Progenitor cell of endocrine pancreas (in vitro differentiated cells): Measurements from ENCODE around the gene SLC6A5. TPM values are rescaled to one million over a fixed set of nuclear protein-coding genes. Genes with fewer than 3 reads are reported as not detected.
"Not testable (repeated sequence)": the region's sequence is repeated elsewhere in the genome, so short reads cannot be mapped to it uniquely, and the experiment has no call there.

Experiments
- DNase-seq: peaks from one replicate; pipeline ENCODE4 v3.0.0; 2021; ENCODE audit warnings: low spot score; ENCODE audit not compliant: unreplicated experiment
- H3K27ac Mint-ChIP-seq: 2 replicates; pipeline ENCODE4 v1.8.0; 2021; ENCODE audit warnings: mild to moderate bottlenecking, moderate library complexity, mixed read lengths
- H3K27me3 Mint-ChIP-seq: 2 replicates; pipeline ENCODE4 v1.8.0; 2021; ENCODE audit warnings: mixed read lengths
- H3K36me3 Mint-ChIP-seq: 2 replicates; pipeline ENCODE4 v1.8.0; 2022; ENCODE audit warnings: mixed read lengths; ENCODE audit not compliant: insufficient read depth
- H3K4me1 Mint-ChIP-seq: 2 replicates; pipeline ENCODE4 v1.8.0; 2021; ENCODE audit warnings: low read depth, mixed read lengths
- H3K4me3 Mint-ChIP-seq: 2 replicates; pipeline ENCODE4 v1.8.0; 2021; ENCODE audit warnings: low read depth, mild to moderate bottlenecking, moderate library complexity, mixed read lengths
- H3K9me3 Mint-ChIP-seq: 2 replicates; pipeline ENCODE4 v1.8.0; 2021; ENCODE audit warnings: low read depth, mixed read lengths
- CTCF ChIP-seq: fragments of 200-600 bp; sonication (generic); IDR thresholded peaks from one replicate; pipeline ENCODE4 v1.5.0; 2021; ENCODE audit warnings: antibody characterized with exemption, mild to moderate bottlenecking; ENCODE audit not compliant: unreplicated experiment
- total RNA-seq: library from RNA; stranded (reverse); gene quantifications from 2 replicates; pipeline ENCODE4 v1.2.1, GENCODE V29; 2021

SLC6A5 gene
- total RNA-seq, 1 donor from 2014 or later, result not detected

GRCh38 chr11:20559523-20560300 is 39.7 kb upstream of the SLC6A5 start:
- Mint-ChIP-seq H3K4me1 (no peaks in the 10 kb centered on the region), H3K9me3 (peaks cover 7% of the 10 kb centered on the region), H3K27ac (no peak overlapping the region), H3K27me3 (no peaks in the 10 kb centered on the region), H3K36me3 (no peaks in the 10 kb centered on the region), H3K4me3 (no peak overlapping the region)
- no peak for DNase-seq
- no peak for TF ChIP-seq CTCF

GRCh38 chr11:20561915-20562314 is 37.5 kb upstream of the SLC6A5 start:
- no peaks in the 10 kb centered on the region for H3K9me3 Mint-ChIP-seq
- no peaks in the 10 kb centered on the region for H3K36me3 Mint-ChIP-seq

GRCh38 chr11:20563866-20564265 is 35.5 kb upstream of the SLC6A5 start:
- H3K9me3 Mint-ChIP-seq, result no peaks in the 10 kb centered on the region
- no peak overlapping the region for H3K27ac Mint-ChIP-seq
- H3K27me3 Mint-ChIP-seq, result no peaks in the 10 kb centered on the region
- no peak for DNase-seq
- H3K4me3 Mint-ChIP-seq, result no peak overlapping the region
- peaks cover 2% of the 10 kb centered on the region for H3K4me1 Mint-ChIP-seq
- H3K36me3 Mint-ChIP-seq, result no peaks in the 10 kb centered on the region
- no peak for TF ChIP-seq CTCF

More at GRCh38 chr11:20561915-20562314, 37.5 kb upstream of the SLC6A5 start:
- Mint-ChIP-seq H3K4me3 (no peak overlapping the region), H3K4me1 (peaks cover 2% of the 10 kb centered on the region), H3K27me3 (no peaks in the 10 kb centered on the region), H3K27ac (no peak overlapping the region)
- no peak for DNase-seq
- TF ChIP-seq CTCF, result no peak

GRCh38 chr11:20564846-20565635 is 34.4 kb upstream of the SLC6A5 start:
- Mint-ChIP-seq H3K4me1 (peaks cover 2% of the 10 kb centered on the region), H3K9me3 (no peaks in the 10 kb centered on the region), H3K4me3 (no peak overlapping the region), H3K27ac (no peak overlapping the region), H3K27me3 (no peaks in the 10 kb centered on the region), H3K36me3 (no peaks in the 10 kb centered on the region)
- no peak for DNase-seq
- TF ChIP-seq CTCF, result no peak

GRCh38 chr11:20566115-20566514 is 33.3 kb upstream of the SLC6A5 start:
- DNase-seq, H3K4me1 Mint-ChIP-seq, H3K27me3 Mint-ChIP-seq, H3K9me3 Mint-ChIP-seq, H3K27ac Mint-ChIP-seq, H3K36me3 Mint-ChIP-seq, H3K4me3 Mint-ChIP-seq: not testable (repeated sequence)
